HT-29 (cell line): ENCODE results near the gene GNRH2. TPM values are rescaled to one million over a fixed set of nuclear protein-coding genes. Genes with fewer than 3 reads are reported as not detected.
"Not testable (repeated sequence)": the region's sequence is repeated elsewhere in the genome, so short reads cannot be mapped to it uniquely, and the experiment has no call there.

Source experiments
- DNase-seq: peaks from one replicate; pipeline ENCODE4 v3.0.0-alpha.2; 2015; ENCODE audit warnings: low spot score
- total RNA-seq: library from RNA; depleted of rRNA; stranded (reverse); fragments of >200 nt; shearing (Covaris generic); gene quantifications from 2 replicates; pipeline ENCODE4 v1.2.3, GENCODE V29; 2014

The GNRH2 gene
- total RNA-seq, 1 experiment from 2014 or later = not detected

GRCh38 chr20:3041854-3042409 lies 1.5 kb upstream of the GNRH2 start:
- no peak for DNase-seq

- DNase-seq = no peak
These were observed 797 bp upstream of the GNRH2 start for GRCh38 chr20:3042625-3043024.

- DNase-seq = no peak
These were observed 1.0 kb downstream of the GNRH2 start for GRCh38 chr20:3044336-3044965.

GRCh38 chr20:3045042-3045815 lies 1.8 kb downstream of the GNRH2 start:
- peak; percentile 36 for DNase-seq

- peak; percentile 88 for DNase-seq
These were observed 2.6 kb downstream of the GNRH2 start, which contains the start of gene MRPS26 for GRCh38 chr20:3045816-3046676. MRPS26 (plus strand) TSS chr20:3046052; CDS start chr20:3046069, 17 bp downstream.

GRCh38 chr20:3046677-3047462 lies 3.4 kb downstream of the GNRH2 start:
- DNase-seq = peak; percentile 33

GRCh38 chr20:3047486-3048419 lies 4.3 kb downstream of the GNRH2 start:
- DNase-seq = no peak

GRCh38 chr20:3051385-3052019 lies 8.1 kb downstream of the GNRH2 start:
- DNase-seq = no peak

- no peak for DNase-seq
These were observed 16.1 kb downstream of the GNRH2 start for GRCh38 chr20:3059489-3059888.

GRCh38 chr20:3064119-3064518 lies 20.7 kb downstream of the GNRH2 start:
- not testable (repeated sequence) for DNase-seq

- no peak for DNase-seq
These were observed 24.0 kb downstream of the GNRH2 start for GRCh38 chr20:3067139-3068014.

- no peak for DNase-seq
These were observed 24.7 kb downstream of the GNRH2 start for GRCh38 chr20:3068075-3068474.

- peak; percentile 24 for DNase-seq
These were observed 25.8 kb downstream of the GNRH2 start for GRCh38 chr20:3068986-3069900.

GRCh38 chr20:3070725-3071124 lies 27.3 kb downstream of the GNRH2 start:
- DNase-seq = no peak

GRCh38 chr20:3071266-3071609 lies 27.8 kb downstream of the GNRH2 start:
- no peak for DNase-seq

- DNase-seq = no peak
These were observed 28.4 kb downstream of the GNRH2 start, which contains the start of gene OXT for GRCh38 chr20:3071610-3072529. OXT (plus strand) TSS chr20:3071620; CDS start chr20:3071656, 36 bp downstream.
